OCI-LY1 (cell line): Measurements from ENCODE around the gene ACSM4.
"Not testable (repeated sequence)": the region's sequence is repeated elsewhere in the genome, so short reads cannot be mapped to it uniquely, and the experiment has no call there.

Experiments used
- H2AFZ ChIP-seq: fragments of 200-600 bp; sonication (generic), shearing (Covaris generic); 2 replicates; pipeline ENCODE4 v1.6.0; 2014; ENCODE audit warnings: antibody characterized with exemption, mild to moderate bottlenecking, low read length
- H3F3A ChIP-seq: fragments of 200-600 bp; sonication (generic), shearing (Covaris generic); 2 replicates; pipeline ENCODE4 v1.6.0; 2014; ENCODE audit warnings: mild to moderate bottlenecking, antibody characterized with exemption, low read length, moderate library complexity; ENCODE audit not compliant: insufficient read depth
- H3K27ac ChIP-seq: fragments of 200-600 bp; sonication (generic); 2 replicates; pipeline ENCODE4 v1.5.1; 2014; ENCODE audit warnings: low read length, mixed run types, mild to moderate bottlenecking, low read depth; ENCODE audit not compliant: poor library complexity, severe bottlenecking
- H3K27me3 ChIP-seq: fragments of 200-600 bp; sonication (generic); 2 replicates; pipeline ENCODE4 v1.6.0; 2014; ENCODE audit warnings: antibody characterized with exemption, mild to moderate bottlenecking, low read length, moderate library complexity; ENCODE audit not compliant: insufficient read depth
- H3K36me3 ChIP-seq: fragments of 200-600 bp; sonication (generic); 2 replicates; pipeline ENCODE4 v1.6.1; 2014; ENCODE audit warnings: mild to moderate bottlenecking, antibody characterized with exemption, low read length, moderate library complexity, mixed read lengths; ENCODE audit not compliant: insufficient read depth
- H3K4me1 ChIP-seq: fragments of 200-600 bp; sonication (generic); 2 replicates; pipeline ENCODE4 v1.5.1; 2014; ENCODE audit warnings: mild to moderate bottlenecking, low read length, moderate library complexity; ENCODE audit not compliant: insufficient read depth, severe bottlenecking
- H3K4me2 ChIP-seq: fragments of 200-600 bp; sonication (generic), shearing (Covaris generic); 2 replicates; pipeline ENCODE4 v1.6.1; 2014; ENCODE audit warnings: low read length
- H3K4me3 ChIP-seq: fragments of 200-600 bp; sonication (generic); 2 replicates; pipeline ENCODE4 v1.5.1; 2014; ENCODE audit warnings: low read length, low read depth, mild to moderate bottlenecking, mixed read lengths; ENCODE audit not compliant: poor library complexity, severe bottlenecking
- H3K79me2 ChIP-seq: fragments of 200-600 bp; shearing (Covaris generic); 2 replicates; pipeline ENCODE4 v1.6.1; 2016; ENCODE audit warnings: mixed run types, low read length, mixed read lengths; ENCODE audit not compliant: insufficient read depth
- H3K9ac ChIP-seq: fragments of 200-600 bp; sonication (generic), shearing (Covaris generic); 2 replicates; pipeline ENCODE4 v1.6.1; 2014; ENCODE audit warnings: mild to moderate bottlenecking, low read length, mixed read lengths
- H3K9me2 ChIP-seq: fragments of 200-600 bp; sonication (generic), shearing (Covaris generic); 2 replicates; pipeline ENCODE4 v1.6.1; 2014; ENCODE audit warnings: low read depth, mild to moderate bottlenecking, low read length, mixed read lengths
- H3K9me3 ChIP-seq: fragments of 200-600 bp; shearing (Covaris generic); 2 replicates; pipeline ENCODE4 v1.6.1; 2014; ENCODE audit warnings: low read length, mixed read lengths
- H4K20me1 ChIP-seq: fragments of 200-600 bp; sonication (generic), shearing (Covaris generic); 2 replicates; pipeline ENCODE4 v1.6.0; 2016; ENCODE audit warnings: mild to moderate bottlenecking, low read length; ENCODE audit not compliant: insufficient read depth
- CTCF ChIP-seq: fragments of 200-600 bp; sonication (generic), shearing (Covaris generic); IDR thresholded peaks from 2 replicates; pipeline ENCODE4 v1.5.1; 2017; ENCODE audit warnings: mild to moderate bottlenecking, antibody characterized with exemption, low read length, moderate library complexity, mixed read lengths
- EZH2 ChIP-seq: fragments of 200-600 bp; sonication (generic), shearing (Covaris generic); IDR thresholded peaks from 2 replicates; pipeline ENCODE4 v1.8.0; 2017; ENCODE audit warnings: borderline replicate concordance, mixed run types, mild to moderate bottlenecking, antibody characterized with exemption, low read length, moderate library complexity, mixed read lengths

ACSM4 gene

GRCh38 chr12:7282844-7283243, 21.0 kb upstream of the ACSM4 start:
- H3K4me2 ChIP-seq, result no peak overlapping the region
- no peaks in the 10 kb centered on the region for H3K79me2 ChIP-seq
- no peaks in the 10 kb centered on the region for H3K9me2 ChIP-seq
- H3K4me3 ChIP-seq, result no peak overlapping the region
- H4K20me1 ChIP-seq, result no peaks in the 10 kb centered on the region
- no peak overlapping the region for H3K9ac ChIP-seq
- no peaks in the 10 kb centered on the region for H3K4me1 ChIP-seq
- H3K36me3 ChIP-seq, result no peaks in the 10 kb centered on the region
- H3K27me3 ChIP-seq, result no peaks in the 10 kb centered on the region
- H3K27ac ChIP-seq, result no peak overlapping the region
- H3K9me3 ChIP-seq, result no peaks in the 10 kb centered on the region
- no peak for TF ChIP-seq EZH2
- no peak overlapping the region for H2AFZ ChIP-seq
- no peaks in the 10 kb centered on the region for H3F3A ChIP-seq

GRCh38 chr12:7289743-7290142, 14.1 kb upstream of the ACSM4 start:
- Histone ChIP-seq H3F3A (no peaks in the 10 kb centered on the region), H3K9me2 (no peaks in the 10 kb centered on the region), H3K27me3 (no peaks in the 10 kb centered on the region), H3K36me3 (no peaks in the 10 kb centered on the region), H3K27ac (no peak overlapping the region), H3K4me2 (no peak overlapping the region), H2AFZ (no peak overlapping the region), H3K9ac (no peak overlapping the region), H4K20me1 (no peaks in the 10 kb centered on the region), H3K4me1 (no peaks in the 10 kb centered on the region), H3K79me2 (no peaks in the 10 kb centered on the region), H3K4me3 (no peak overlapping the region), H3K9me3 (peaks cover 6% of the 10 kb centered on the region)
- no peak for TF ChIP-seq CTCF
- no peak for TF ChIP-seq EZH2

- not testable (repeated sequence) for H4K20me1 ChIP-seq, H3K4me1 ChIP-seq, H3K79me2 ChIP-seq, H3K9me2 ChIP-seq, H3K9ac ChIP-seq, H3K4me2 ChIP-seq, H3K36me3 ChIP-seq, H2AFZ ChIP-seq, H3K9me3 ChIP-seq, H3K27me3 ChIP-seq, H3F3A ChIP-seq, H3K27ac ChIP-seq, H3K4me3 ChIP-seq
Observed at GRCh38 chr12:7290588-7290987, 13.3 kb upstream of the ACSM4 start.

GRCh38 chr12:7292300-7292699, 11.6 kb upstream of the ACSM4 start:
- TF ChIP-seq CTCF (no peak), EZH2 (no peak)
- Histone ChIP-seq H3K4me2 (no peak overlapping the region), H3K9me3 (peaks cover 6% of the 10 kb centered on the region), H3F3A (no peaks in the 10 kb centered on the region), H3K36me3 (no peaks in the 10 kb centered on the region), H3K9me2 (no peaks in the 10 kb centered on the region), H3K9ac (no peak overlapping the region), H2AFZ (no peak overlapping the region), H4K20me1 (no peaks in the 10 kb centered on the region), H3K27me3 (no peaks in the 10 kb centered on the region), H3K79me2 (no peaks in the 10 kb centered on the region), H3K4me3 (no peak overlapping the region), H3K27ac (no peak overlapping the region), H3K4me1 (no peaks in the 10 kb centered on the region)
